Measurements from ENCODE around the gene IGF1R.

DNA sequence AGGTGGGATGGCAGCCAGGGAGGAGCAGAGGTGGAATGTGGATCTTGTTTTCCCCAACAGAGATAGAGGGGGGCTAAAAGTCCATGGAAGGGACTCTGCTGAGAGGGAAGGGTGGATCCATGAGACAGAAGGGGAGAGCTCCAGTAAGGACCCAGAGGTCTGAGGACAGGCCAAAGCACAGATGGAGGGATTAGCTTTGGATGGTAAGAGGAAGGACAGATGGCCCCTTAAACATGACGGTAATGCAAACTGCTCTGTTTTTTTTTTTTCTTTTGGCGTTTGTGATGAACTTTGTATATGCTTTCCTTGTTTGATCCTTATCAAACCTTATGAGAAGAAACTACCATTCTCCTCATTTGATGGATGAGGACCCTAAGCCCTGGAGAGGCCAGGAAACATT is 96.2 kb downstream of the IGF1R start:
- TF ChIP-seq, protein P1, sequence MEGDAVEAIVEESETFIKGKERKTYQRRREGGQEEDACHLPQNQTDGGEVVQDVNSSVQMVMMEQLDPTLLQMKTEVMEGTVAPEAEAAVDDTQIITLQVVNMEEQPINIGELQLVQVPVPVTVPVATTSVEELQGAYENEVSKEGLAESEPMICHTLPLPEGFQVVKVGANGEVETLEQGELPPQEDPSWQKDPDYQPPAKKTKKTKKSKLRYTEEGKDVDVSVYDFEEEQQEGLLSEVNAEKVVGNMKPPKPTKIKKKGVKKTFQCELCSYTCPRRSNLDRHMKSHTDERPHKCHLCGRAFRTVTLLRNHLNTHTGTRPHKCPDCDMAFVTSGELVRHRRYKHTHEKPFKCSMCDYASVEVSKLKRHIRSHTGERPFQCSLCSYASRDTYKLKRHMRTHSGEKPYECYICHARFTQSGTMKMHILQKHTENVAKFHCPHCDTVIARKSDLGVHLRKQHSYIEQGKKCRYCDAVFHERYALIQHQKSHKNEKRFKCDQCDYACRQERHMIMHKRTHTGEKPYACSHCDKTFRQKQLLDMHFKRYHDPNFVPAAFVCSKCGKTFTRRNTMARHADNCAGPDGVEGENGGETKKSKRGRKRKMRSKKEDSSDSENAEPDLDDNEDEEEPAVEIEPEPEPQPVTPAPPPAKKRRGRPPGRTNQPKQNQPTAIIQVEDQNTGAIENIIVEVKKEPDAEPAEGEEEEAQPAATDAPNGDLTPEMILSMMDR (IDR thresholded peaks at IDR 0.05; ENCODE audit: insufficient read depth, low read length, poor library complexity, severe bottlenecking) = no peak
- TF ChIP-seq EZH2phosphoT487 (conservative IDR thresholded peaks at IDR 0.05; ENCODE audit: low read length) = no peak
